Right lobe of liver (tissue), 4 donors: ENCODE measurements around the gene RXFP2.

Source experiments
- POLR2A ChIP-seq: fragments of 450-650 bp; IDR thresholded peaks from one replicate; pipeline ENCODE4 v1.6.1; 2017; ENCODE audit warnings: antibody characterized with exemption, mild to moderate bottlenecking
- TF ChIP-seq, protein P1 (sequence below), 4 donors: fragments of 200-600 bp in 3 of 4; fragments of 450-650 bp in 1 of 4; IDR thresholded peaks; one replicate each; pipeline versions ENCODE4 v1.5.1 to v1.8.0; 2016 to 2022; ENCODE audit warnings: antibody characterized with exemption in 4 of 4, mild to moderate bottlenecking in 2 of 4
- donor health status: DM: no; HTN: no; CAD: no.
- donor health status: DM: no; HTN: no; CAD: no.
- donor health status: DM: no; HTN: yes; CAD: no.

DNA sequence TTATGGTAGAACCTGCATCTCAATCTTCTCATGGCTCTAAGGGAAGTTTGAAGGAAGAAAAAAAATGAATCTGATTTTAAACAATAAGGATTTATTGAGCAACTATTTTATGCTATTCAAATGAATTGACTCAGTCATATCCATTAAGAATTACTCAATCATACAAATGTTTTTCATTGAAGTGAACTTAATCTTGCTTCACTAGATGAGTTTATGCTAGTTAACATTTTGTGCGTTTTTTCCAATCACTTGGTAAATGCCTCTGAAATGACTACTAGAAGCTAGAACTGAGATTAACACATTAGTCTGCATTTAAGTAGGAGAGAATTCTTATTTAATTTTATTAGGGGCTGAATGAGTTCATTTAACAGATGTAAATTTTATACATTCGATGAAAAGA lies 25.2 kb downstream of the RXFP2 start:
- TF ChIP-seq, protein P1, sequence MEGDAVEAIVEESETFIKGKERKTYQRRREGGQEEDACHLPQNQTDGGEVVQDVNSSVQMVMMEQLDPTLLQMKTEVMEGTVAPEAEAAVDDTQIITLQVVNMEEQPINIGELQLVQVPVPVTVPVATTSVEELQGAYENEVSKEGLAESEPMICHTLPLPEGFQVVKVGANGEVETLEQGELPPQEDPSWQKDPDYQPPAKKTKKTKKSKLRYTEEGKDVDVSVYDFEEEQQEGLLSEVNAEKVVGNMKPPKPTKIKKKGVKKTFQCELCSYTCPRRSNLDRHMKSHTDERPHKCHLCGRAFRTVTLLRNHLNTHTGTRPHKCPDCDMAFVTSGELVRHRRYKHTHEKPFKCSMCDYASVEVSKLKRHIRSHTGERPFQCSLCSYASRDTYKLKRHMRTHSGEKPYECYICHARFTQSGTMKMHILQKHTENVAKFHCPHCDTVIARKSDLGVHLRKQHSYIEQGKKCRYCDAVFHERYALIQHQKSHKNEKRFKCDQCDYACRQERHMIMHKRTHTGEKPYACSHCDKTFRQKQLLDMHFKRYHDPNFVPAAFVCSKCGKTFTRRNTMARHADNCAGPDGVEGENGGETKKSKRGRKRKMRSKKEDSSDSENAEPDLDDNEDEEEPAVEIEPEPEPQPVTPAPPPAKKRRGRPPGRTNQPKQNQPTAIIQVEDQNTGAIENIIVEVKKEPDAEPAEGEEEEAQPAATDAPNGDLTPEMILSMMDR (IDR thresholded peaks at IDR 0.05) = no peak
- no peak for TF ChIP-seq POLR2A
